Liver (tissue), 9 donors: ENCODE results near the gene OMP. TPM values are rescaled to one million over a fixed set of nuclear protein-coding genes. Genes with fewer than 3 reads are reported as not detected.
A peak's percentile ranks its signal among the peaks of the same experiment; 100 is the strongest.

Experiments used
- DNase-seq: peaks from one replicate; pipeline ENCODE4 v3.0.0-alpha.2; 2017; ENCODE audit warnings: low spot score
- H3K27ac ChIP-seq, 2 donors: one replicate each; pipeline ENCODE4 v1.7.0; 2013; ENCODE audit warnings: inconsistent platforms in 2 of 2, low read length in 2 of 2, control low read depth in 1 of 2, low read depth in 1 of 2, mild to moderate bottlenecking in 1 of 2
- H3K27me3 ChIP-seq, 4 donors: one replicate each; pipeline versions ENCODE4 v1.6.1 to v1.7.0; 2013; ENCODE audit warnings: low read length in 3 of 4, inconsistent platforms in 1 of 4, mild to moderate bottlenecking in 1 of 4, moderate library complexity in 1 of 4; ENCODE audit not compliant: control insufficient read depth in 4 of 4, insufficient read depth in 4 of 4
- H3K36me3 ChIP-seq, 4 donors: one replicate each; pipeline versions ENCODE4 v1.6.1 to v1.7.0; 2013; ENCODE audit warnings: low read length in 3 of 4, mild to moderate bottlenecking in 3 of 4, low read depth in 1 of 4, moderate library complexity in 1 of 4; ENCODE audit not compliant: control insufficient read depth in 4 of 4, insufficient read depth in 3 of 4
- H3K4me1 ChIP-seq, 4 donors: one replicate each; pipeline versions ENCODE4 v1.6.1 to v1.7.0; 2013; ENCODE audit warnings: low read length in 3 of 4, mild to moderate bottlenecking in 3 of 4, moderate library complexity in 1 of 4; ENCODE audit not compliant: control insufficient read depth in 4 of 4, insufficient read depth in 4 of 4
- H3K4me3 ChIP-seq, 3 donors: one replicate each; pipeline versions ENCODE4 v1.6.1 to v1.7.0; 2013; ENCODE audit warnings: low read length in 3 of 3, control low read depth in 1 of 3, low read depth in 1 of 3, mild to moderate bottlenecking in 1 of 3
- H3K9ac ChIP-seq, 2 donors: one replicate each; pipeline ENCODE4 v1.7.0; 2013; ENCODE audit warnings: low read length in 2 of 2, mild to moderate bottlenecking in 2 of 2, moderate library complexity in 2 of 2, control low read depth in 1 of 2, low read depth in 1 of 2
- H3K9me3 ChIP-seq, 4 donors: one replicate each; pipeline versions ENCODE4 v1.6.1 to v1.7.0; 2013; ENCODE audit warnings: low read length in 3 of 4; ENCODE audit not compliant: control insufficient read depth in 4 of 4
- EGR1 ChIP-seq, 2 donors: IDR thresholded peaks; 2 replicates each; pipeline ENCODE4 v1.6.1; 2016 to 2018; ENCODE audit warnings: antibody characterized with exemption in 2 of 2, low read depth in 2 of 2
- FOXA1 ChIP-seq: IDR thresholded peaks from 2 replicates; pipeline ENCODE4 v1.6.1; 2016; ENCODE audit warnings: antibody characterized with exemption
- FOXA2 ChIP-seq: IDR thresholded peaks from 2 replicates; pipeline ENCODE4 v1.6.1; 2016; ENCODE audit warnings: antibody characterized with exemption
- GABPA ChIP-seq, 2 donors: IDR thresholded peaks in 1 of 2; conservative IDR thresholded peaks in 1 of 2; 2 replicates each; pipeline ENCODE4 v1.6.1; 2016; ENCODE audit warnings: antibody characterized with exemption in 2 of 2, mild to moderate bottlenecking in 1 of 2, moderate library complexity in 1 of 2
- HNF4G ChIP-seq: IDR thresholded peaks from 2 replicates; pipeline ENCODE4 v1.6.1; 2016; ENCODE audit warnings: antibody characterized with exemption
- JUND ChIP-seq, 2 donors: IDR thresholded peaks; 2 replicates each; pipeline ENCODE4 v1.6.1; 2016; ENCODE audit warnings: antibody characterized with exemption in 2 of 2
- NR2F2 ChIP-seq: IDR thresholded peaks from 2 replicates; pipeline ENCODE4 v1.6.1; 2016; ENCODE audit warnings: antibody characterized with exemption
- RAD21 ChIP-seq, 2 donors: IDR thresholded peaks; 2 replicates each; pipeline ENCODE4 v1.6.1; 2016; ENCODE audit warnings: antibody characterized with exemption in 2 of 2, mild to moderate bottlenecking in 2 of 2
- REST ChIP-seq: IDR thresholded peaks from 2 replicates; pipeline ENCODE4 v1.6.1; 2016; ENCODE audit warnings: antibody characterized with exemption, mild to moderate bottlenecking
- RXRA ChIP-seq, 2 donors: IDR thresholded peaks; 2 replicates each; pipeline ENCODE4 v1.6.1; 2017 to 2018; ENCODE audit warnings: antibody characterized with exemption in 2 of 2, mild to moderate bottlenecking in 1 of 2
- SP1 ChIP-seq: IDR thresholded peaks from 2 replicates; pipeline ENCODE4 v1.6.1; 2018; ENCODE audit warnings: antibody characterized with exemption, mild to moderate bottlenecking
- TAF1 ChIP-seq: conservative IDR thresholded peaks from 2 replicates; pipeline ENCODE4 v1.6.1; 2016; ENCODE audit warnings: antibody characterized with exemption, mild to moderate bottlenecking
- YY1 ChIP-seq: IDR thresholded peaks from 2 replicates; pipeline ENCODE4 v1.6.1; 2016; ENCODE audit warnings: antibody characterized with exemption, mild to moderate bottlenecking
- ZBTB33 ChIP-seq: IDR thresholded peaks from 2 replicates; pipeline ENCODE4 v1.6.1; 2016; ENCODE audit warnings: antibody characterized with exemption
- WGBS: extraction: QIAGEN DNeasy Blood & Tissue Kit; methylation state at CpG from one replicate; pipeline ENCODE4 v1.1.7; 2013; 5-methylcytosine and 5-hydroxymethylcytosine counted together
- polyA plus RNA-seq, 2 donors: library from polyadenylated mRNA; stranded (reverse) in 1 of 2; unstranded in 1 of 2; fragments of 200-250 nt in 1 of 2; fragments of >200 nt in 1 of 2; fragmentation: Nextera tagmentation in 1 of 2; extraction: Ambion mirVana in 1 of 2; gene quantifications; one replicate each; pipeline versions ENCODE4 v1.2.1 to v1.2.3, GENCODE V29; 2013 to 2015
- total RNA-seq, 2 donors: library from RNA; depleted of rRNA; stranded (reverse); fragments of >200 nt; gene quantifications; one replicate each; pipeline ENCODE4 v1.2.3, GENCODE V29; 2014
- TF ChIP-seq, protein P1 (sequence below): IDR thresholded peaks from 2 replicates; pipeline ENCODE4 v1.6.1; 2016; ENCODE audit warnings: antibody characterized with exemption
- TF ChIP-seq, protein P2 (sequence below): IDR thresholded peaks from 2 replicates; pipeline ENCODE4 v1.6.1; 2016; ENCODE audit warnings: antibody characterized with exemption
- donor health status: healthy.
- donor health status: healthy.
- donor health status: healthy.
- donor health status: healthy.
- donor health status: healthy.

OMP gene
- total and polyA plus RNA-seq, 4 donors = 0.24 to 0.75 (median 0.65) TPM; not detected in 1

GRCh38 chr11:77110836-77111235 is 8.2 kb downstream of the OMP start:
- Histone ChIP-seq H3K4me3 (no peak overlapping the region), H3K36me3 (peaks cover 0 to 17% (median 4%) of the 10 kb centered on the region in 4 donors), H3K4me1 (peaks cover 0 to 31% (median 17%) of the 10 kb centered on the region in 4 donors), H3K9me3 (no peaks in the 10 kb centered on the region), H3K9ac (no peak overlapping the region), H3K27me3 (no peaks in the 10 kb centered on the region), H3K27ac (no peak overlapping the region)
- TF ChIP-seq RXRA (IDR thresholded peaks at IDR 0.05) = peak in 1 of 2 donors; percentile 59
- TF ChIP-seq EGR1 (IDR thresholded peaks at IDR 0.05; ENCODE audit: low read depth in 2 of 2) = no peak
- no peak for TF ChIP-seq HNF4G
- TF ChIP-seq, protein P1, sequence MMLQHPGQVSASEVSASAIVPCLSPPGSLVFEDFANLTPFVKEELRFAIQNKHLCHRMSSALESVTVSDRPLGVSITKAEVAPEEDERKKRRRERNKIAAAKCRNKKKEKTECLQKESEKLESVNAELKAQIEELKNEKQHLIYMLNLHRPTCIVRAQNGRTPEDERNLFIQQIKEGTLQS = no peak
- TF ChIP-seq RAD21 (IDR thresholded peaks at IDR 0.05) = no peak
- DNase-seq = no peak
- WGBS = 76% methylated on average over 6 of the region's 6 CpGs

DNA sequence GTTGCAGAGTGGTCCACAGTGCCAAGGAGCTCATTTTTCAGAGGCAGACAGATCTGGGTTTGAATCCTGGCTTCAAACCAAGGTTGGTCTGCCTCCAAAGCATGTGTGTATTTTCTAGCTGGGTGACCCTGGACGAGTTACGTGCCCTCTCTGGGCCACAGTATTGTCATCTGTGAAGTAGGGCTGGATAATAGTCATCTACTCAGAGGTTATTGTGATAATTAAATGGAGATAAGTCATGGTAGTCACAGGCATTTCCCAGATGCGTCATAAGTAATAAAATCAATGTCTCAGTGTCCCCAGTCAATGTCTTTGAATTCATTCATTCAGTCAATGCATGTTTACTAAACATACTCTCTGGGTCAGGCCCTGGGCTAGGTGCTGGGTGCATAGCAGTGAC is 8.6 kb downstream of the OMP start:
- H3K4me3 ChIP-seq = no peak overlapping the region
- no peaks in the 10 kb centered on the region for H3K9me3 ChIP-seq
- WGBS = 67% methylated on average over 3 of the region's 3 CpGs
- DNase-seq = no peak
- peaks cover 0 to 29% (median 17%) of the 10 kb centered on the region in 4 donors for H3K4me1 ChIP-seq
- no peaks in the 10 kb centered on the region for H3K27me3 ChIP-seq
- H3K9ac ChIP-seq = no peak overlapping the region
- peaks cover 0 to 21% (median 8%) of the 10 kb centered on the region in 4 donors for H3K36me3 ChIP-seq
- no peak for TF ChIP-seq EGR1 (IDR thresholded peaks at IDR 0.05; ENCODE audit: low read depth in 2 of 2)
- TF ChIP-seq TAF1 = no peak
- H3K27ac ChIP-seq = no peak overlapping the region

DNA sequence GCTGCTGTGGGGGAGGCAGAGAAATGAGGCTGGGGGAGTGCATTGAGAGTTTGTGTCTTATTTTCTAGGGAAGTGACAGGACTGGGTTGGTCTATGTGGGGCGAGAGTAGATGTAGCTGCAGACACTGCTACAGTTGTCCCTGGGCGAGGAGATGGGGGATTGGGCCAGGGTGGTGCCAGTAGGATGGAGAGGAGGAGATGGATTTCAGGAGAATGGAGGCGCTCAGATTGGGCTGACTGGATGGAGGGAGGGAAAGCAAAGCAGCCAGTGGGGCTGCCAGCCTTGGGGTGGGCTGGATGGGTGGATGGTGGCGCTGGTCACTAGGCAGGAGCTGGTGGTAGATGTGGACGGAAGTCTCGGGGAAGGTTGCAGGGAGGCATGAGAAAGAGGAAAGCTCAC is 9.3 kb downstream of the OMP start:
- no peak for TF ChIP-seq FOXA2
- TF ChIP-seq HNF4G = no peak
- TF ChIP-seq NR2F2 = no peak
- TF ChIP-seq, protein P2, sequence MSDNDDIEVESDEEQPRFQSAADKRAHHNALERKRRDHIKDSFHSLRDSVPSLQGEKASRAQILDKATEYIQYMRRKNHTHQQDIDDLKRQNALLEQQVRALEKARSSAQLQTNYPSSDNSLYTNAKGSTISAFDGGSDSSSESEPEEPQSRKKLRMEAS = no peak
- no peak for TF ChIP-seq RXRA (IDR thresholded peaks at IDR 0.05)
- no peak for TF ChIP-seq FOXA1
- TF ChIP-seq TAF1 = no peak
- TF ChIP-seq YY1 = no peak
- TF ChIP-seq REST = no peak
- TF ChIP-seq ZBTB33 = no peak
- TF ChIP-seq GABPA (IDR thresholded peaks at IDR 0.05 in 1 of 2, conservative IDR thresholded peaks at IDR 0.05 in 1 of 2) = no peak
- TF ChIP-seq SP1 = no peak
- no peak for TF ChIP-seq JUND (IDR thresholded peaks at IDR 0.05)
- TF ChIP-seq RAD21 (IDR thresholded peaks at IDR 0.05) = no peak
- H3K4me3 ChIP-seq = no peak overlapping the region
- no peaks in the 10 kb centered on the region for H3K9me3 ChIP-seq
- H3K4me1 ChIP-seq = peaks cover 0 to 22% (median 13%) of the 10 kb centered on the region in 4 donors
- no peaks in the 10 kb centered on the region for H3K27me3 ChIP-seq
- H3K36me3 ChIP-seq = peaks cover 0 to 27% (median 8%) of the 10 kb centered on the region in 4 donors
- H3K27ac ChIP-seq = no peak overlapping the region
- DNase-seq = no peak
- WGBS = 97% methylated on average over 6 of the region's 6 CpGs
- no peak overlapping the region for H3K9ac ChIP-seq
